ENCODE measurements around the gene RPL5.

The RPL5 gene

DNA sequence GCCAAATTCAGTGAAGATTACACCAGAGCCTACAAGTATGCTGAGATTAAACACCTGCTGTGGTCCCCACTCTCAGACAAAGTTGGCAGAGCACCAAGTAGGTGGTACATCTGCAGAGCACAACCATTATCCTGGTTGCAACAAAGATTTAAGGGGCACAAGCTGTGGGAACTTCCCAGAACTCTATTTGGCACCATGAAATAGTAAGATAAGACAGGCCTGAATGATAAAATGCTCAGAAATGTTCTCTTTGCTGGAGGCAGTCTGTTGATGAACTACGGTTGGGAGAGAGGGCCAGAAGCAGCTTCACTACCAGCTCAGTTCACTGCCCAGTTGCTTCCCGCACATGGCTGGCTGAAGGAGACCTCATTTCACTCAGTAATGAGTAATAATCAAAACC, 19.9 kb downstream of the RPL5 start:
- in situ Hi-C loops (cut with HindIII; ENCODE audit: low sequenced_read_pairs), result loop anchor here (25.0 kb wide), 1 partner anchor 161 kb away; no protein-coding TSS in a partner anchor

DNA sequence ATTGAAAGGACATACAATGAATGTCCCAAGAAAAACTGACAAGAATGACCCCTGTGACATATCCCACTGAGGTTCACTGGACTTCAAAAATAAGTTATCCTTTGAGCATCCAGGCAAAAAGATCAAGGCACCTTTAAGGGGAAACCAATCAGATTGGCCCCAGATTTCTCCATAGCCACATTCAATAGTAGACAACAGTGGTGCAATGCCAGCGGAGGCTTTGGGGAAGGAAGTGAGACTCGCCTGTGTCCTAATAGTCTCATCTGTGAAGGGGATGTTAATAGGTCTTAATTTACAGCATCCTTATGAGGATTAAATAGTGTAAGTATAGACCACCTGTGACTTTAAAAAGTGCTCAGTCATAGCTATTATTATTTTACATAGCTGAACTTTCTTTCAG, 21.5 kb downstream of the RPL5 start:
- in situ Hi-C loops (cut with HindIII; ENCODE audit: low sequenced_read_pairs), result loop anchor here (25.0 kb wide), 1 partner anchor 159 kb away; no protein-coding TSS in a partner anchor

DNA sequence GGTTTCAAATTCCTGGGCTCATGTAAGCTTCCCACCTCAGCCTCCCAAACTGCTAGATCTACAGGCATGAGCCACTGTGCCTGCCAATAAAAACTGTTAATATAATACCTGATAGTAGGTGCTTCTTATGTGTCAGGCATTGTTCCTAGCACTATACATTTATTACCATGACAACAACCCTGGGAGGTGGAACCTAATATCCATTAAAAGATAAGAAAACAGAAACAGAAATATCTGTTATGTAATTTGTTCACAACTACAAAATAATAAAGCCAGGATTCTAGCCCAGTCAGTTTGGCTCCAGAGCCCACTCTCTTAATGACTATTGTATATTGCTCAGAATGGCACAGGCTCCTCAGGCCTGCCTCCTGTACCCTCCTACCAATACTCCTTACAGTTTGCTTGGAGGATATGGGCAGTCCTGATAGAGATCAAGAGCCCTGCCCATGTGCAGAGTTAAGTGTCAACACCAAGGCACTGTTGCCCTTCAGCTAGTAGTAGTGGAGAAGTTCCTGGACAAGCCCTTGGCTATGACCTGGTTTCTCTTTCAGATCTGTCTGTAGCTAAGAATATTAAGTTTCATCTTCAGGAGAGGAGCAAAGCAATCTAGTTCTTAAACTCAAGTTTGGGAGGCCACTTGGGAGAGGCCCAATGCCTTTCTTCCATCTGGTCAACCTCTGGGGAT, 22.4 kb downstream of the RPL5 start:
- in situ Hi-C loops (cut with HindIII; ENCODE audit: low sequenced_read_pairs), result loop anchor here (25.0 kb wide), 1 partner anchor 158 kb away; no protein-coding TSS in a partner anchor

DNA sequence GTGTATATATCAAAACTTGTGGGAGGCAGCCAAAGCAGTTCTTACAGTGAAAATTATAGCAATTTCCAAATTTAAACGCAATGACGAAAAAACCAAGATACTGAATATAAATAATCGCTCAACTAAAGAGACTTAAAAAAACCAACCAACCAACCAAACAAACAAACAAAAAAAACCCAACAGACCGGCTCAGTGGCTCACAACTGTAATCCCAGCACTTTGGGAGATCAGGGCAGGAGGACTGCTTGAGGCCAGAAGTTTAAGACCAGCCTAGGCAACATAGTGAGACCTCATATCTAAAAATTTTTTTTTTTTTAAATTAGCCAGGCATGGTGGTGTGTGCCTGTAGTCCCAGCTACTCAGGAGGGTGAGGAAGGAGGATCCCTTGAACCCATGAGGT, 23.4 kb downstream of the RPL5 start:
- in situ Hi-C loops (cut with HindIII; ENCODE audit: low sequenced_read_pairs), result loop anchor here (25.0 kb wide), 1 partner anchor 157 kb away; no protein-coding TSS in a partner anchor

DNA sequence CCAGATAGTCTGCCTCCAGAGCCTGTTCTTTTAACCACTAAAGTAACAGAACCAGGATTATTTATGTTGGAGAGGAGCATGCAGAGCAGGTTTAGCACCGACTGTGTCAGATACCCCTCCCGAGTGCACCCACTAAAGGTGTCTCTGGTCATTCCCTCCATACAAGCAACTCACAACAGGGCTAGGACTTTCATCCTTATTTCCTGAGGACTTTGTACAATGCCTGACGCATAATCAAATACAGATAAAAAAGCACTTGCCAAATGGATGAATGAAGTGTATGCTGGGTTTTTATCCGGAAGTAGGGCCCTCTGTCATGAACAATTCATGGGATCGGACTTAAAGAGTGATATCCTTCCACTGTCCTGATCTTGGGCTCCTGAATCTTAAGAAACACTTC, 26.0 kb downstream of the RPL5 start:
- in situ Hi-C loops (cut with HindIII; ENCODE audit: low sequenced_read_pairs), result loop anchor here (25.0 kb wide), 1 partner anchor 154 kb away; no protein-coding TSS in a partner anchor

DNA sequence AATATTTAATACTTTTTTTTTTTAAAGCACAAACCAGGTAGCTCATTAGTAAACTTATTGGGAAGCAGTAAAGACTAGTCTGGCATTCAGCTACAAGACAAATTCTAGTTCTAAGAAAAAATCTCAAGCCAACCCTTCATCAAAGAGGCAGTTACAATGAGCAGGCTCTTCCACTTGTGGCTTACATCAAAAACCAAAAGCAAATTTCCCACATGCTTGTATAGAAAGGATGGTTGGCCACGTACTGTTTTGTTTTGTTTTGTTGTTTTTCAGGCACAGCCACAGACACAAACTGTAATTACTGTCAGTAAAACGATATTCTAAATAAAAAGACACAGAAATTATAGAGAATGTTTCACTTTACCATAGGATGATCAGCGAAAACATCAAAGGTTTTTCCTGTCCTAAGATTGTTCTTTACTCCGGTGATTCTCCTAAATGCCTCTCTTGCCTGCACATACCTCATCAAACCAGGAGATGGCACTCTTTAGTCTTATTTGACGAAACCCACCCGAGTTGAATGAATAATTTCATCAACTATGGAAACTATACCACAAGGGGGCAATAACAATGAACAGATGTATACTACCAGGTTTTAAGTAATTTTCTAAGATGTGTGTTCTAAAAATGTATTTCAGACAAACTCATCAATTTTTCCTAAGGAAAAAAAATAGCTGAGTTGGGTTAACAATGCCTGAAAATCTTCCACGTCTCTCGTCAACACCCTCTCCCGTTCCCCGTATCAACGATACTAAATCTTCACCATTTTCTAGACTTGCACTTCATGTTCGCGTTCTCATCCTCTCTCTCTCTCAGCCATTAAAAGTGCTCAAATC, 26.9 kb downstream of the RPL5 start:
- in situ Hi-C loops (cut with HindIII; ENCODE audit: low sequenced_read_pairs), result loop anchor here (25.0 kb wide), 1 partner anchor 154 kb away; no protein-coding TSS in a partner anchor

DNA sequence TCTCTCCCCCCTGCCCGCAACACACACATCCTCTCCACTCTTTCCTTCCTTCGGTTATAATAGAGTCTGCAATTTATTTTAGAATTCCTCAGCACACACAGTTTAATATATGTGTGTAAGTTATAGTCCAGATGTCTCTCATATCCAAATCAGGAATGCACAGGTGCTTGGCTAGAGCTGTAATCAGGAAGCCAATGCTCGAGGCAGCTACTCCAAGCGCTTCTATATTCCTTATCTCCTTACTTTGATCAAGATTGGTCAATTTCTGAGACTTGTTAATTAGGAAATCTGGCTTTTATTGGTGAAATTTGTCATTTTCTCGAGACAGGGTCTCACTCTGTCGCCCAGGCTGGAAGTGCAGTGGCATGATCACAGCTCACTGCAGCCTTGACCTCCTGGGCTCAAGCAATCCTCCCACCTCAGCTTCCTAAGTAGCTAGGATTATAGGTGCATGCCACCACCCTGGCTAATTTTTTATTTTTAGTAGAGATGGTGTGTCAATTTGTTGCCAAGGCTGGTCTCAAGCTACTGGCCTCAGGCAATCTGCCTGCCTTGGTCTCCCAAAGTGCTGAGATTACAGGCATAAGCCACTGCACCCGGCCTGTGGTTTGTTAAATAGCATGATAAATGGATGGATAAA, 27.7 kb downstream of the RPL5 start:
- in situ Hi-C loops (cut with HindIII; ENCODE audit: low sequenced_read_pairs), result loop anchor here (25.0 kb wide), 1 partner anchor 153 kb away; no protein-coding TSS in a partner anchor

DNA sequence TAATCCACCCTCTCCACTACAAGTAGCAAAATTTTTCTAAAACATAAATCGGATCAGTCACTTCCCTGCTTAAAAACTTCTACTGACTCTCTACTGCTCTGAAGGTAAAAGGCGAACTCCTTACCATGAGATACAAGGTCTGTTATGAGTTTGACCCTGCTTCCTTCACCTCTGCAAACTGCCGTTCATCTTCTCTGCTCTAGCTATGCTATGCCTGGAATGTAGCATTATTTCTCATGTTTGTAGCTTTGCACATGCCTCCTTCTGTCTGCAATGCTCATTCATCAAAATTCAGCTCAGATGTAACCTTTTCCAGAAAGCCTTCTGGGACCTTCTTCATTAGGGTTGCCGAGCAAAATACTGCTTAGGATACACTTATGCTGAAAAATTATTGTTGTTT, 30.8 kb downstream of the RPL5 start:
- in situ Hi-C loops (cut with HindIII; ENCODE audit: low sequenced_read_pairs), result loop anchor here (25.0 kb wide), 1 partner anchor 150 kb away; no protein-coding TSS in a partner anchor

DNA sequence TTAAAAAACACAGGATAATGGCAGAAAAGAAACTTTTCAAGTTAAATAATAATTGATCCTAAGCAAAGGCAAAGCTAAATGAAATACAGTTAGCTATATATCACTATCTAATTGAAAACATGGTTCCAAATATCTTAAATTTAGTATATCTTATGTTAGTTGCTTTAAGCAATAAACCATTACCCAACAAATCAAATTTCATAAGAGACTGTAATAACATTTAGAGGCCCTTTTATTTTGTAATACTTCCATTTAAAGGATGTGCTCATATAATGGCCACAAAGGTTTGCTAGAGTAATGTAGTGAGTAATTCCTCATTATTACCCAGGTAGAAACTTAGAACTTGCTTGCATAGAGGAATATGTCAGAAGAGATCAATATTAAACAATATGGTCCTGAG, 32.3 kb downstream of the RPL5 start:
- in situ Hi-C loops (cut with HindIII; ENCODE audit: low sequenced_read_pairs), result loop anchor here (25.0 kb wide), 1 partner anchor 148 kb away; no protein-coding TSS in a partner anchor

DNA sequence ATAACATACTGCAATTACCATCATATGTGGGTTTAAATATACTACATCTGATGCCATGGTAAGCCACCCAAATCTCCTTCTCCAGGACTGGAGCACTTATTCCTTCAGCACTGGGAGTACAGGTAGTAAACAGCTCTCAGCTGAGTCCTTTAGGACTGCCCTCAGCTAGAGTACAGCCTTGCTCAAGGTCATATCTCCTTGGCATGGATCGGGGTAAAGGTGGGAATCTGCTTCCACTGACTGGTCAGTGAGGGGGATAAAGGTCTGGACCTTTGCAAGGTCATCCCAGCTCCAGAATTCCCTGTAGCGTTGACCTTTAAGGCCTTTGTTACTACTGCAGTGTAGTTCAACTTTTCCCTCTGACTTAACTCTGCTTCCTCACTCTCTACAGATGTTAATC, 38.8 kb downstream of the RPL5 start:
- in situ Hi-C loops (cut with HindIII; ENCODE audit: low sequenced_read_pairs), result loop anchor here (10.0 to 25.0 kb wide), 2 partner anchors 56 to 142 kb away; no protein-coding TSS in a partner anchor

DNA sequence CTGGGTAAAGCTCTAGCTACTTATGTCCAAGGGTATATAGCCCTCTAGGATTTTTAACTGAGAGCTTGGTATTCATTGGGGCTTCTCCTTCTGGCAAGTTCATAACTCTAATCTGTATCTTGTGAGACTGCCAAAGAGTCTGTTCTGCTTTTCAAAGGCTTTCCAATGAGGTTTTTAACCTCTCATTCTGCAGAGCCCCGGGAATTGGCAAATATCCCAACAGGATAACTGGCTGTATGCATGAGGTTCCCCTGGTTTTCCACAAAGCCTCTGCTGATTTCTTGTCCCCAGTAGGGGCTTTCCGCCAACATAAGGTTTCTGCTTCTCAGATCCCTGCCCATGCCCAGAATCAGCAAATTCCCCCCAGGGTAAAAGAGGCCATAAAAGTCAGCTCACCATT, 40.9 kb downstream of the RPL5 start:
- in situ Hi-C loops (cut with HindIII; ENCODE audit: low sequenced_read_pairs), result loop anchor here (10.0 to 25.0 kb wide), 2 partner anchors 58 to 140 kb away; no protein-coding TSS in a partner anchor

DNA sequence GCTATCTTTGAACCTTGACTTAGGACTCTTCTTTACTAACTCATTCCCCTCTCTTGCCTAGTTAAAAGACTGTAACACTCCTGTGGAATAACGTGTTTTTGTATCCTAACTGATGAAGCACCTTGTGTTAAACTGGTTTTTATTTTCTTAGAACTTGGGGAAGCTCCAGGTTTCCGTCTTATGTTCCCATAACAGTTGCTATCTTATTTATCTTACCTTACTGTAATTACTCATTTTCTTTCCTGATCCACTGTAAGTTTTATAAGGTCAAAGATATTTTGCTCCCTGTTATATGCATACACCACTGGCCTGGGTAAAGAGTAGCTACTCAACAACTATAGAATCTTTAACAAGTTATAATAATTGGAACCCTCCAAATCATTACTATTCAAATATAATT, 43.1 kb downstream of the RPL5 start:
- in situ Hi-C loops (cut with HindIII; ENCODE audit: low sequenced_read_pairs), result loop anchor here (10.0 to 25.0 kb wide), 2 partner anchors 60 to 137 kb away; no protein-coding TSS in a partner anchor

DNA sequence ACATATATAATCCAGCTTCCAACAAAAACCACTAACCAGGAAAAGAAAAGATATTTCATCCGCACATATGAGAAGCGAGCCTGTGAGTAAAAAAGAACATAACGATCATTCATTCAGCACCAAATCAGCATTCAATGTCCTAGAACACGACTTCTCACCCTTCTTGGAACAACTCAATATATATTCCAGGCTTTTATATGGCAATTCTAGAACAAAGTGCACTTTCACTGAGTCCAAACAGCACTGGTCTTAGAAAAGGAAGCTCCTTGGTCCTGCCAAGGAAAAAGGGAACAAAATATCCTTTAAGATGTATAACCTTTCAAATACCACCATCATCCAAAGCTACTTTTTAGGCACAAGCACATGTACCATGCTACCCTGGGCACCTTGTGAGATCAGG, 44.5 kb downstream of the RPL5 start:
- in situ Hi-C loops (cut with HindIII; ENCODE audit: low sequenced_read_pairs), result loop anchor here (10.0 kb wide), 1 partner anchor 62 kb away; no protein-coding TSS in a partner anchor

DNA sequence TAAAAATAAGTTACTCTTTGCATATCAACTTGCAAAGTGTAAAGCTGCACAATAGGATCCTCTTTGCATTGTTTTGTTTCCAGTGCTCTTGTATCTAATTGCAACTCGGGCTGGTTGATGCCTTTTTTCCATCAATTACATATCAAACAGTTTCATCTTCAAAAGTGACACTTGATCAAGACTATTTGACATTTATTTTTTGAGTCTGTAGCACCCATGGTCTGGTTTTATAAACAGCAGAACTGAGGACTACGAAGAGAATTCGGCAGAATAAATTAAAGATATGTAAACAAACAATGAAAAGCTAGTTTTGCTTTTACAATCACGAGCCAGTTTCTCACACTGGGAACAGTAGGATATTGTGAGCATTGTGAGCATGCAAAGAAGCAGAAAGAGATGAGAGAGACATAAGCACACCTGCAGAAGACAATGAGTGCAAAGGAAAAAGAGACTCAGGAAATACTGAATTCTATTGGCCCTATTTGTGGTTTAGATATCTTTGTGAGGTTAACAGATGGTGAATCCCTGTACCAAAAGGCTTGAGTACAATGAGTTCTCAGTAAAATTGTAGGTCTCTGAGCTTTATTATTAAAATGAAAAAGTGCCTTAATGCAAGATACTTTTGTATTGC, 45.4 kb downstream of the RPL5 start:
- in situ Hi-C loops (cut with HindIII; ENCODE audit: low sequenced_read_pairs), result loop anchor here (10.0 kb wide), 1 partner anchor 62 kb away; no protein-coding TSS in a partner anchor

DNA sequence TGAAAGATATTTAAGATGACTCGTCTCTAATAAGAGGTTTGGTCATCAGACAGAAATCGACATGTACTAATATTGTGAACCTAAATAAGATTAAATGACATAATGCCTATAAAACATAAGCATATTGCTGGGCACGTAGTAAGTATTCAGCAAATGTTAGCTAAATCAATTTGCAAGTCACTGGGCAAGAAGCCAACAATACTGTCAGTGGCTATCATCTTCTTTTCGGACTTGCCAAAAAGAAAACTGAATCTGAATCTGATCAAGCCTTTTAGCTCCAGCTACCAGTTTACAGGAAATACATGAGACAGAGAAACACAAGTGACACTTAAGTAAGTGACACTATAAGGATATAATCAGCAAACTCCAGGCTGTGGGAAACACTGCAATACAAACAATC, 46.0 kb downstream of the RPL5 start:
- in situ Hi-C loops (cut with HindIII; ENCODE audit: low sequenced_read_pairs), result loop anchor here (10.0 kb wide), 1 partner anchor 63 kb away; no protein-coding TSS in a partner anchor

DNA sequence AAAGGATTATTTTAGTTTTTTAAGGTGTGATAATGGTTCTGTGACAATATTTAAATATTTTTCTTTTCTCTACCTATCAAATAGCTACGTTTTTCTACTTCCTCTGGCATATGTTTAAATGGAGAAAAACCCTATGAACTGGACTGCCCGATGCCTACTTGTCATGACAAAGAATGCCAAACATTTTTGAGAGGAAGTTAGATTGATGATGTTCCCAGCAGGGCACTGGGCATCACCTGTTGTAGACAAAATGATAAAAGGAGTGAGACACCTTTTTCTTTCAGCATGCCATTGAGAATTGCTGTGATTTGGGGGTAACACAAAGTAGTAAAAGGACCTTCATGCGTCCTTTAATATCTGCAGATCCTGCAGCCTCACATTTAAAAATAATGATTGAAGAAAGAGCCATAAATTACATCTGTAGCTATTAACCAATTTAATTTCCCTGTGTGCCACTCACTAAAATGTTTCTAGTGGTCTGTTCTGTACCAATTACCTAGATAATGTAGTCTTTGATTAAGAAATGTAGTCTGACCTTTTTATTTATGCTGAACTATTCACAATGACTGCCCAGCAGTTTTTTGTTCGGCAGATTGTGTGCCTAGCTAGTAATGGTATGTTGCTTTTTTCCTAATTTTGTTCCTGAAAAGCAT, 47.6 kb downstream of the RPL5 start:
- in situ Hi-C loops (cut with HindIII; ENCODE audit: low sequenced_read_pairs), result loop anchor here (10.0 kb wide), 1 partner anchor 65 kb away; no protein-coding TSS in a partner anchor

DNA sequence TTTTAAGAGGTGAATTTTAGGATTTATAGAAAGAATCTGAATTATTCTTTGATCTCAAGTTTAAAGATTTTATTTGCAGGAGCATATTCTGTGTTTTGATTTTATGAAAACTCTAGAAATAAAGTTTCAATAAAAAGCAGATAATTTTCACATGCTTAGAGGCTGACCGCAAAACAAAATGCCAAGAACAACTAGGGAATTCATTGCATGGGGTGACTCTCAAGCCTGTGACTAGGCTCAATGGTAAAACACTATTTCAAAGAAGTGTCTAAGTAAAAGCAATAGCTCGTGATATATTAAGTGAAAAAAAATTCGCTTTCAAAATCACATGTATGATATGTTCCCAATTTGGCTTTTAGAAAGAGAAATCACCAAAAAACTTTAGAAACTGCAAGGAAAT, 49.6 kb downstream of the RPL5 start:
- in situ Hi-C loops (cut with HindIII; ENCODE audit: low sequenced_read_pairs), result no loop called here

DNA sequence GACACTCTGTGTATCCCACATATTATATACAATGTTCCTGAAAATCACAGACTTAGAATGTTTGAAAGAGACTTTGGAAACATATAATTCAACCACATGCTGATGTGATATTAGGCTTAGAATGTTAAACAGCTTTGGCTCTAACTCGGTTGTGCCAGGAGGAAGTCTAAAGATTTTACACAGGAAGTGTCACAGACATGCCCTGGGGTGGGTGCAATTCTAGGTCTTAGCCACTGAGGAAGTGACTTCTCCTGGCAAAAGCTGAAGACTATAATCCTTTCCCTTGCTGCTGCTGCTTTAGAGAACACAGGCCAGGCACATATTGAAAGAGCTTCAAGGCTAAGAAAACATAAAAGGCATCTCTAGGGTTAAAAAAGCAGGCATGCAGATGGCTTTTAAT, 51.0 kb downstream of the RPL5 start:
- in situ Hi-C loops (cut with HindIII; ENCODE audit: low sequenced_read_pairs), result no loop called here

DNA sequence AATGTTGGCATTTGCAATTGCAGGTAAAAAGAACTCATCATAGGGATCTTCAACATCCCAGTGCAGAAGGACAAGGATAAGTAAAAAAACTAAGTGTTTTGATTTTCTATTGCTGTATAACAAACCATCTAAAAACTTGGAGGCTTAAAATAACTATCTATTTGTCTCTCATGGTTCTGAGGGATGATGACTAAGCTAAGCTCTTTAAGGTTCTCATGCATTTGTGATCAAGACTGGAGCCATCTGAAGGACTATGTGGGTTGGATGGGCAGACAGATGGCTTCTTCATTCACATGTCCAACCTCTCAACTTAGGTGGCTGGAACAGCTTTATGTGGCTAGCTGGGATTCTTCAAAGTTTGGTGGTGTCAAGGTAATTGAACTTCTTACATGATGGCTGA, 51.5 kb downstream of the RPL5 start:
- in situ Hi-C loops (cut with HindIII; ENCODE audit: low sequenced_read_pairs), result no loop called here

DNA sequence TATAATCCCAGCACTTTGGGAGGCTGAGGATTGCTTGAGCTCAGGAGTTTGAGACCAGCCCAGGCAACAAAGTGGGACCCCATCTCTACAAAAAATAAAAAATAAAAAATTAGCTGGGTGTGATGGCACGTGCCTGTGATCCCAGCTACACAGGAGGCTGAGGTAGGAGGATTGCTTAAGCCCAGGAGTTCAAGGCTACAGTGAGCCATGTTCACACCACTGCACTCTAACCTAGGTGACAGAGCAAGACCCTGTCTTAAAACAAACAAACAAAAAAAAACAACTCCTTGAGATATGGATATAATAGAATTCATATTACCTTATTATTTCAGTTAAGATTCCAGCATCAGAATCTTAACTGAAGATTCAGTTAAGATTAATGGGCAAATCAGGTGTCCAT, 52.4 kb downstream of the RPL5 start:
- in situ Hi-C loops (cut with HindIII; ENCODE audit: low sequenced_read_pairs), result no loop called here

Measured in endothelial cell of hepatic sinusoid (primary cell).